GM20000 (cell line): ENCODE results near the gene OMA1.

ENCODE experiments used
- DNase-seq: peaks from one replicate; pipeline ENCODE4 v3.0.0; 2012; ENCODE audit warnings: low spot score
- TF ChIP-seq, protein P1 (sequence below): IDR thresholded peaks from 2 replicates; pipeline ENCODE4 v1.5.1; 2012; ENCODE audit warnings: mild to moderate bottlenecking, control low read depth; ENCODE audit errors: extremely low read depth, missing control alignments

OMA1 gene

DNA sequence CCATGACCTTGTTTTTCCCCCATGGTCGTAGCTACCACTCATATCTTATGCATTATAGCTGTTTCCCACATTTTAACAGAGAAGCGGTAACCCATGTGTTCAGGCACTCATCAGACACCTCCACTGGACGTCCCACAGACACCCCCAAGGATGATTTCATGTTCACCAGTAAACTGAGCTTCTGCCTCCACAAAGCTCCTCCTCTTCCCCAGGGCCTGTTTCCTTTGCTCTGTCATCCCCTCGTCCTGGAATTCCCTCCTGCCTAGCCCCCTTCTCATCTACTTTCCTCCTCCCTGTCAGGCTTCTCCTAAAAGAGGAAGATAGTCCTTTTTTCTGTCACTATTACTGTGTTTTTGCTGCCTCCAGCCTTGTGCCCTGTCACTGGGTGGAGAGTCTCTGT is 111.2 kb downstream of the OMA1 start:
- TF ChIP-seq, protein P1, sequence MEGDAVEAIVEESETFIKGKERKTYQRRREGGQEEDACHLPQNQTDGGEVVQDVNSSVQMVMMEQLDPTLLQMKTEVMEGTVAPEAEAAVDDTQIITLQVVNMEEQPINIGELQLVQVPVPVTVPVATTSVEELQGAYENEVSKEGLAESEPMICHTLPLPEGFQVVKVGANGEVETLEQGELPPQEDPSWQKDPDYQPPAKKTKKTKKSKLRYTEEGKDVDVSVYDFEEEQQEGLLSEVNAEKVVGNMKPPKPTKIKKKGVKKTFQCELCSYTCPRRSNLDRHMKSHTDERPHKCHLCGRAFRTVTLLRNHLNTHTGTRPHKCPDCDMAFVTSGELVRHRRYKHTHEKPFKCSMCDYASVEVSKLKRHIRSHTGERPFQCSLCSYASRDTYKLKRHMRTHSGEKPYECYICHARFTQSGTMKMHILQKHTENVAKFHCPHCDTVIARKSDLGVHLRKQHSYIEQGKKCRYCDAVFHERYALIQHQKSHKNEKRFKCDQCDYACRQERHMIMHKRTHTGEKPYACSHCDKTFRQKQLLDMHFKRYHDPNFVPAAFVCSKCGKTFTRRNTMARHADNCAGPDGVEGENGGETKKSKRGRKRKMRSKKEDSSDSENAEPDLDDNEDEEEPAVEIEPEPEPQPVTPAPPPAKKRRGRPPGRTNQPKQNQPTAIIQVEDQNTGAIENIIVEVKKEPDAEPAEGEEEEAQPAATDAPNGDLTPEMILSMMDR = no peak
- no peak for DNase-seq

DNA sequence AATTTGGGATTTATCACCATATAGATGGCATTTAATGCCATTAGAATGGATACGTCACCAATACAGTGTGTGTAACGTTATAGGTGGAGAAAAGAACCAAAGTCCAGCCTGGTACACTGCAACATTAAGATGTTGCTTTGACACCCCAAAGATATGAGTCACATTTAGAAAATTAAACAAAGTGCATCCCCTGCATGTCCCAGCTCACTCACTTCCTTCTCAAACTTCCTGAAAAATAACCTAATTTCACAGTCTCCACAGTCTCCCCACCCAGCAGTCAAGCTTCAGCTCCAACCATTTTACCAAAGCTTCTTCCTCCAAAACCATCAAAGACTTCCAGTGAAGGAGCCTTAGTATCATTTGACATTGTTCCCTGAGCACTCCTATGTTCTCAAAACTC is 111.9 kb downstream of the OMA1 start:
- TF ChIP-seq, protein P1 = no peak
- DNase-seq = no peak

DNA sequence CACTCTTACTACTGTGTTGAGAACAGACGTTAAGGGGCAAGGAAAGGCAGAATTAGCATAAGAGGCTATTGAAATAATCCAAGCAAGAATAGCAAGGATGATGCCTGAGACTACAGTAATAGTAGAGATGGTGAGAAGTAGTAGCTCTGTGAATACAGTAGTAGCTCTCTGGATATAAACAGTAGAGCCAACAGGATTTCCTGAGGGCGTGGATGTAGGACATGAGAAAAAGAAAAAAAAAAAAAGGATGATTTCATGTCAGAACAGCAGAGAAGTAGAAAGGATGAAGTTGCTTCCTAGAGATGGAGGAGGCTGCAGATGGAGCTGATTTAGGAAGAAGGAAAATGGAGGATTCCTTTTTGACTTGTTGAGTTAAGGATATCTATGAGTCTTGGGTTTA is 112.3 kb downstream of the OMA1 start:
- TF ChIP-seq, protein P1 = no peak

DNA sequence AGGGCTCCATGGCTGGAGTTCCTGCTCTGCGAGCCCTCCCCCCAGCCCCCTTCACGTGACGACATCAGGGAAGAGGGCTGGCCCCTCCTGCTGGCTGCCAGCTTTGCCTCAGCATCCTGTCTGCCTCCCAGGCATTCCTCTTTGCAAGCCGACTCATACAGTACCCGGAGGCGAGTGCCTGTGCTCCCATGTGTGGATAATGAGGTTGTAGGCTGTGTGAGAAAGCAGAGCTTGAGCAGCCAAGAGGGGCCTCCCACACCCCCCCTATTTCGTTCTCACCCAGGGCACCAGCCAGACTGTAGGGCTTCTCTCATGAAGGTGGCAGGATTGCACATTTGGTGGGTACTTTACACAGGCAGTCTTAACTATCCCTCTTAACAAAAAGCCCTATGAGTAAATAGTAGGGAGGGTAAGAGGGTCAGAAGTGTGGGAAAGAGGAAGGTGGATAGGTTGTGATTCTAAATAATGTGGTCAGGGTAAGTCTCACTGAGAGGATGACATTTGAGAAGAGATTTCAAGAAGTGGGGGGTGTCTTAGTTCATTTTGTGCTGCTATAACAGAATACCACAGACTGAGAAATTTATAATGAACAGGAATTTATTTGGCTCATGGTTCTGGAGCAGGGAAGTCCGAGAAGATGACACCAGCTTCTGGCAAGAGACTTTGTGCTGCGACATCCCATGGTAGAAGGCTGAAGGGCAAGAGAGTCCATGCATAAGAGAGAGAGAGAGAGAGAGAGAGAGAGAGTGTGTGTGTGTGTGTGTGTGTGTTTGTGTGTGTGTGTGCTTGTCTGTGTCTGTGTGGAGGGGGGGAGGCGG is 113.5 kb downstream of the OMA1 start:
- peak; percentile 12 for DNase-seq
- TF ChIP-seq, protein P1 = no peak

More for the DNA sequence above, 112.3 kb downstream of the OMA1 start:
- DNase-seq = no peak

DNA sequence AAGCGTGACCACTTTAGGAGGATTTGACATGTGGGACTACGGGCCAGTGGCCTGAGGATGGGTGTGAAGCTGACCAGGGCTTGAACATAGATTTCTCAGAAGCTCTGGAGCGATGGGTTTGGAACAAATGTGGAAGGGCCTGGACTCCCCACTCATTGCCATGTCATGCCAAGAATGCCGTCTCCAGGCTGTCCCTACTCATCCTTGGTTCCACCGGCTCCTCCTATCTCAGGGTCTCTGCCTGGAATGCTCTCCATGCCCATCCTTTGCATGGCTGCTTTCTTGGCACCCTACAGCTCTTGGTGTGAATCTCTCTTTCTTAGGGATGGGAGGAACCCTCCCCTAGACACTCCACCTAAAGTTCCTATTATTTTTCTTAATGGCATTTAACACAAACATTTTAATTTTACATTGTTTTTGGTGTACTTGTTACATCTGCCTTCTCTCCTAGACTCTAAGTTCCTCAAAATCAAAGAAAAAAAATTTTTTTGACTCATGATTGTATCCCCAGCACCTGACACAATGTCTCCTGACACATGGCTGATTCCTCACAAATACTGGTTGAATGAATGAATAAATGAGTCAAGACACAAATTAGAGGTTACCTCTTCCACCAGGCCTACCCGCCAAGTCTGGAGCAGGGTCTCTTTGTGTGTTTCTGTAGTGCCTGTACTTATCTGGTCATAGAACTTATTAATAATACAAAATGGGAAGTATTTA is 114.5 kb downstream of the OMA1 start:
- TF ChIP-seq, protein P1 = no peak
- no peak for DNase-seq
